ENCODE measurements around the gene SPTBN4.
A peak's percentile ranks its signal among the peaks of the same experiment; 100 is the strongest.

SPTBN4 gene

DNA sequence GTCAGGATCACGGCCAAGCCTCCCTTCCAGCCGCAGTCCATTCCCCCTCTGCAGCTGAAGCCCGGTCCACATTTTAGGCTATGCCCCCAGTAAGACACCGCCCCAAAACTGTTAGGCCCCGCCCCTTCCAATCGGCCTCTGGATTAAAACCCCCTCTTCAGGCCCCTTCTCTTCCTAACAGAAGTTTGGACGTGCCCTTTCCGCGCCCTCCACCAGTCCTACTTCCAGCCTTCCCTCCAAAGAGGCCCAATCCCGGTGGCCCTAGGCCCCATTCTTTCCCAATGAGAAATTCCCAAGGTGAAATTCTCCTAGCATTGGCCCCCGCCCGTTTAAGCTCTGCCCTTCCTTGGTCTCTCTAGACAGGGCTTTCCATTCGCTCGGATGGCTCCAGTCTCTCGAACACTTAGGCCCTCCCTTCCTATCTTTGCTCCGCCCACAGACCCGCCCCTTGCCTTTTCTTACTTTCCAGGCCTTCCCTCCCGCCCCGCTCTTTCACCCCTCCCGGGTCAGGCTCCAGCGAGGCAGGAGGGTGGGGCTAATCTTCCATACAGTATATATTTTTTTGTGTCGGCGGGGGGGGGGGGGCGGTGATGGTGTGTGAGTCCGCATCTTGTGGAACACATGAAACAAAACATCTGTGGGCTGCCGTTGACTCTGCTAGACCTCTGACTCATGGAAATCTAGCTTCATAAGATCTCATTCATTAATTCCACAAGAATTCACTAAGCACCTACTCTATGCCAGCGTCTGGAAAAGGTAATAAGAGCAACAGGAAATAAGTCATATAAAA lies 148.0 kb downstream of the SPTBN4 start:
- Histone ChIP-seq H3K4me2 (ENCODE audit: low read depth, low read length) (peak overlapping the region; percentile 96), H3K36me3 (replicated peaks; ENCODE audit: insufficient read depth, low read length) (no peaks in the 10 kb centered on the region), H3K79me2 (ENCODE audit: low read length) (no peaks in the 10 kb centered on the region), H3K27ac (ENCODE audit: low read length) (peak overlapping the region; percentile 27; the same call in 1 of the 2 replicates), H3F3A (ENCODE audit: insufficient read depth, low read length) (peaks cover 3% of the 10 kb centered on the region; the same call in 1 of the 2 replicates), H3K9me2 (replicated peaks; ENCODE audit: insufficient read depth, low read length) (no peaks in the 10 kb centered on the region), H3K9ac (ENCODE audit: low read length) (peak overlapping the region; percentile 57; the same call in 1 of the 2 replicates), H3K4me3 (ENCODE audit: low read length) (peak overlapping the region; percentile 81), H3K9me3 (replicated peaks; ENCODE audit: insufficient read depth, low read length) (no peaks in the 10 kb centered on the region), H3K27me3 (replicated peaks; ENCODE audit: insufficient read depth, low read length) (no peaks in the 10 kb centered on the region), H4K20me1 (ENCODE audit: insufficient read depth, low read length) (no peaks in the 10 kb centered on the region), H2AFZ (ENCODE audit: low read length) (peak overlapping the region; percentile 87), H3K4me1 (ENCODE audit: low read length) (peaks cover 7% of the 10 kb centered on the region)
- peak; percentile 54 for DNase-seq
- TF ChIP-seq, protein P1, sequence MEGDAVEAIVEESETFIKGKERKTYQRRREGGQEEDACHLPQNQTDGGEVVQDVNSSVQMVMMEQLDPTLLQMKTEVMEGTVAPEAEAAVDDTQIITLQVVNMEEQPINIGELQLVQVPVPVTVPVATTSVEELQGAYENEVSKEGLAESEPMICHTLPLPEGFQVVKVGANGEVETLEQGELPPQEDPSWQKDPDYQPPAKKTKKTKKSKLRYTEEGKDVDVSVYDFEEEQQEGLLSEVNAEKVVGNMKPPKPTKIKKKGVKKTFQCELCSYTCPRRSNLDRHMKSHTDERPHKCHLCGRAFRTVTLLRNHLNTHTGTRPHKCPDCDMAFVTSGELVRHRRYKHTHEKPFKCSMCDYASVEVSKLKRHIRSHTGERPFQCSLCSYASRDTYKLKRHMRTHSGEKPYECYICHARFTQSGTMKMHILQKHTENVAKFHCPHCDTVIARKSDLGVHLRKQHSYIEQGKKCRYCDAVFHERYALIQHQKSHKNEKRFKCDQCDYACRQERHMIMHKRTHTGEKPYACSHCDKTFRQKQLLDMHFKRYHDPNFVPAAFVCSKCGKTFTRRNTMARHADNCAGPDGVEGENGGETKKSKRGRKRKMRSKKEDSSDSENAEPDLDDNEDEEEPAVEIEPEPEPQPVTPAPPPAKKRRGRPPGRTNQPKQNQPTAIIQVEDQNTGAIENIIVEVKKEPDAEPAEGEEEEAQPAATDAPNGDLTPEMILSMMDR (IDR thresholded peaks at IDR 0.05; ENCODE audit: low read length) = no peak

DNA sequence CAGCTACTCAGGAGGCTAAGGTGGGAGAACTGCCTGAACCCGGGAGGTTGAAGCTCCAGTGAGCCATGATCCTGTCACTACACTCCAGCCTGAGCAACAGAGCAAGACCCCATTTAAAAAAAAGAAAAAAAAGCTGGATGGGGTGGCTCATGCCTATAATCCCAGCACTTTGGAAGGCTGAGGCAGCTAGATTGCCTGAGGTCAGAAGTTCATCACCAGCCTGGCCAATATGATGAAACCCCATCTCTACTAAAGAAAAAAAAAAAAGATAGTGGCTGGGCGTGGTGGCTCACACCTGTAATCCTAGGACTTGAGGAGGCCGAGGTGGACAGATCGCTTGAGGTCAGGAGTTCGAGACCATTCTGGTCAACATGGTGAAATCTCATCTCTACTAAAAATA lies 149.4 kb downstream of the SPTBN4 start:
- no peaks in the 10 kb centered on the region for H3K36me3 ChIP-seq (replicated peaks; ENCODE audit: insufficient read depth, low read length)
- no peak overlapping the region for H2AFZ ChIP-seq (ENCODE audit: low read length)
- no peaks in the 10 kb centered on the region for H3K79me2 ChIP-seq (ENCODE audit: low read length)
- no peak overlapping the region for H3K27ac ChIP-seq (ENCODE audit: low read length)
- H3K4me3 ChIP-seq (ENCODE audit: low read length) = no peak overlapping the region
- H3K9ac ChIP-seq (ENCODE audit: low read length) = no peak overlapping the region
- TF ChIP-seq EZH2phosphoT487 (IDR thresholded peaks at IDR 0.05; ENCODE audit: low read length) = no peak
- TF ChIP-seq, protein P1 (IDR thresholded peaks at IDR 0.05; ENCODE audit: low read length) = no peak
- no peak for TF ChIP-seq EZH2 (optimal IDR thresholded peaks at IDR 0.05; ENCODE audit: low read depth, low read length)
- no peak for DNase-seq
- no peaks in the 10 kb centered on the region for H3K9me3 ChIP-seq (replicated peaks; ENCODE audit: insufficient read depth, low read length)
- peaks cover 3% of the 10 kb centered on the region; the same call in 1 of the 2 replicates for H3F3A ChIP-seq (ENCODE audit: insufficient read depth, low read length)
- H3K4me1 ChIP-seq (ENCODE audit: low read length) = no peaks in the 10 kb centered on the region
- no peaks in the 10 kb centered on the region for H3K9me2 ChIP-seq (replicated peaks; ENCODE audit: insufficient read depth, low read length)
- H3K27me3 ChIP-seq (replicated peaks; ENCODE audit: insufficient read depth, low read length) = no peaks in the 10 kb centered on the region
- H3K4me2 ChIP-seq (ENCODE audit: low read depth, low read length) = no peak overlapping the region
- no peaks in the 10 kb centered on the region for H4K20me1 ChIP-seq (ENCODE audit: insufficient read depth, low read length)

DNA sequence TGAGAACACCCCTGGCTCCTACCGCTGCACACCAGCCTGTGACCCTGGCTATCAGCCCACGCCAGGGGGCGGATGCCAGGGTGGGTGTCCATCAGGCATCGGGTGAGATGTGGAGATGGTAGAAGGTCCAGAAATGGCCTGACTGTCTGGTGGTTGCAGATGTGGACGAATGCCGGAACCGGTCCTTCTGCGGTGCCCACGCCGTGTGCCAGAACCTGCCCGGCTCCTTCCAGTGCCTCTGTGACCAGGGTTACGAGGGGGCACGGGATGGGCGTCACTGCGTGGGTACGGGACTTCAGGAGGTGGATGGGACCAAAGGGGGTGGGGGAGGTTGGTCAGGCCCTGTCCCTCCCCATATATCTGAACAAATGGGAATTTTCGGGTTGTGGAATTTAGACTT lies 150.1 kb downstream of the SPTBN4 start:
- no peak overlapping the region for H3K9ac ChIP-seq (ENCODE audit: low read length)
- H2AFZ ChIP-seq (ENCODE audit: low read length) = no peak overlapping the region
- peaks cover 3% of the 10 kb centered on the region; the same call in 1 of the 2 replicates for H3F3A ChIP-seq (ENCODE audit: insufficient read depth, low read length)
- no peak overlapping the region for H3K4me2 ChIP-seq (ENCODE audit: low read depth, low read length)
- H3K4me3 ChIP-seq (ENCODE audit: low read length) = no peak overlapping the region
- no peaks in the 10 kb centered on the region for H3K4me1 ChIP-seq (ENCODE audit: low read length)
- no peaks in the 10 kb centered on the region for H3K9me3 ChIP-seq (replicated peaks; ENCODE audit: insufficient read depth, low read length)
- no peaks in the 10 kb centered on the region for H4K20me1 ChIP-seq (ENCODE audit: insufficient read depth, low read length)
- no peaks in the 10 kb centered on the region for H3K79me2 ChIP-seq (ENCODE audit: low read length)
- H3K36me3 ChIP-seq (replicated peaks; ENCODE audit: insufficient read depth, low read length) = no peaks in the 10 kb centered on the region
- no peaks in the 10 kb centered on the region for H3K9me2 ChIP-seq (replicated peaks; ENCODE audit: insufficient read depth, low read length)
- H3K27ac ChIP-seq (ENCODE audit: low read length) = no peak overlapping the region
- no peak for DNase-seq
- TF ChIP-seq EZH2phosphoT487 (IDR thresholded peaks at IDR 0.05; ENCODE audit: low read length) = no peak
- TF ChIP-seq, protein P1 (IDR thresholded peaks at IDR 0.05; ENCODE audit: low read length) = no peak
- TF ChIP-seq EZH2 (optimal IDR thresholded peaks at IDR 0.05; ENCODE audit: low read depth, low read length) = no peak
- no peaks in the 10 kb centered on the region for H3K27me3 ChIP-seq (replicated peaks; ENCODE audit: insufficient read depth, low read length)

All from MM.1S (cell line).